Measurements from ENCODE around the gene AKIRIN1. TPM values are rescaled to one million over a fixed set of nuclear protein-coding genes. Genes with fewer than 3 reads are reported as not detected.

AKIRIN1 gene
- total RNA-seq, 4 donors from 2014 or later, result 28.4 to 54.4 (median 34.0) TPM

DNA sequence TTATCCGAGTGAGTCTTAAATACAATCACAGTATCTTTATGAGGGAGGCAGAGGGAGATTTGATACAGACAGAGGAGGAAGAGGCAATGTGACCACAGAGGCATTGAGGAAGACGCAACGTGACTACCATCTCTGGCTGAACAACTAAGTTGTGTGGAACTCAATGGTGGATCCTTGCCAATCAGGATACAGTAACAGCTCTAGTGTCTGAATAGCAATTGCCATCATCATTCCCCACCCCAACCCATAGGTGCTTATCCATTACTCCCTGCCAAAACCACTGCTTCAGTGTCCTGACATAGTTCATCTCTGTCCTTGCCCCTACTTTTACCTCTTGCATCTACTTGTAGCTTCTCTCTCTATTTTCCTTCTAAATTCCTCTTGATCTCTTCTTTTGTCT lies 29.0 kb upstream of the AKIRIN1 start:
- TF ChIP-seq, protein P1, sequence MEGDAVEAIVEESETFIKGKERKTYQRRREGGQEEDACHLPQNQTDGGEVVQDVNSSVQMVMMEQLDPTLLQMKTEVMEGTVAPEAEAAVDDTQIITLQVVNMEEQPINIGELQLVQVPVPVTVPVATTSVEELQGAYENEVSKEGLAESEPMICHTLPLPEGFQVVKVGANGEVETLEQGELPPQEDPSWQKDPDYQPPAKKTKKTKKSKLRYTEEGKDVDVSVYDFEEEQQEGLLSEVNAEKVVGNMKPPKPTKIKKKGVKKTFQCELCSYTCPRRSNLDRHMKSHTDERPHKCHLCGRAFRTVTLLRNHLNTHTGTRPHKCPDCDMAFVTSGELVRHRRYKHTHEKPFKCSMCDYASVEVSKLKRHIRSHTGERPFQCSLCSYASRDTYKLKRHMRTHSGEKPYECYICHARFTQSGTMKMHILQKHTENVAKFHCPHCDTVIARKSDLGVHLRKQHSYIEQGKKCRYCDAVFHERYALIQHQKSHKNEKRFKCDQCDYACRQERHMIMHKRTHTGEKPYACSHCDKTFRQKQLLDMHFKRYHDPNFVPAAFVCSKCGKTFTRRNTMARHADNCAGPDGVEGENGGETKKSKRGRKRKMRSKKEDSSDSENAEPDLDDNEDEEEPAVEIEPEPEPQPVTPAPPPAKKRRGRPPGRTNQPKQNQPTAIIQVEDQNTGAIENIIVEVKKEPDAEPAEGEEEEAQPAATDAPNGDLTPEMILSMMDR (IDR thresholded peaks at IDR 0.05; ENCODE audit: low read depth), result no peak

- TF ChIP-seq, protein P1 (IDR thresholded peaks at IDR 0.05; ENCODE audit: low read depth), result no peak
These were observed 28.5 kb upstream of the AKIRIN1 start for GRCh38 chr1:38962560-38962959.

GRCh38 chr1:38964140-38964548 lies 26.9 kb upstream of the AKIRIN1 start:
- TF ChIP-seq, protein P1 (IDR thresholded peaks at IDR 0.05; ENCODE audit: low read depth), result no peak

DNA sequence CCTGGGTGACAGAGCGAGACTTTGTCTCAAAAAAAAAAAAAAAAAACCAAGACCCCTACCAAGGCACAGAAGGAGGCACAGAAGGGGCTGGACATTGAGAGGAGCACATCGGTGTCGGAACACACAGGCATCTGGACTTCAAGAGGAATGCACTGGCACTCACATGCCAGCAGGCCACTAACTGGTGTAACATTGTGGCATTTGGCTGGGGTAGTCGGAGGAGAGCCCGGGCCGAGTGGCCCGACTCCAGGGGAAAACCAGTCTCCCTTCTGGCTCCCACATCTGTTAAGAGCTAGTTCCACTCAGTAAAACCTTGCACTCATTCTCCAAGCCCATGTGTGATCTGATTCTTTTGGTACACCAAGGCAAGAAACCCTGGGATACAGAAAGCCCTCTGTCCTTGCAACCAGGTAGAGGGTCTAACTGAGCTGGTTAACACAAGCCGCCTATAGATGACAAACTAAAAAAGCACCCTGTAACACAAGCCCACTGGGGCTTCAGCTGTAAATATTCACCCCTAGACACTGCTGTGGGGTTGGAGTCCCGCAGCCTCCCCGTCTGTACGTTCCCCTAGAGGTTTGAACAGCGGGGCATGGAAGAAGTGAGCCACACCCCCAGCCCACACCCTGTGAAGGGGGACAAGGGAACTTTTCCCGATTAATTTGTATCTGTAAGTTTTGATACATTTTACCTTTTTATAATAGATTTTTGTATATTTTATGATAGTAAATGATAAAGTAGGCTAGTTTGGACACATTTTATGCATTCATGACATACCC lies 17.2 kb upstream of the AKIRIN1 start:
- TF ChIP-seq, protein P1 (IDR thresholded peaks at IDR 0.05; ENCODE audit: low read depth), result no peak

DNA sequence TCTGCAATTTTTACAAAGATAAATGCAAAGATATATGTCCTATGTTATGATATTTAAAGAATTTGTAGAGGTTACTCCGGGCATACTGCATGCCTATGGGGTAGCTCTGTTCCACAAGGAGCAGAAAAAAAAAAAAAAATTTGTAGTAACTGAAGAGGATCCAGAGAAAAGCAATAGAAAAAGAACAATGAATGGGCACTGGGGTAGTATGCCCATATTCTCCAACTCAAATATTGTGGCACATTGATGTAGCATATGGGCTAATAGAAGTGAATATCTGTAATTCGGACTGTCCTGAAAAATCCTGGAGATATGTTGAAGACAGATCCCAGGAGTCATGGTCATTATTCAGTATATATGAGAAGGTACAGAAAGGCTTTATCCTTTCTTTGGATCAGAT lies 1.1 kb upstream of the AKIRIN1 start:
- TF ChIP-seq, protein P1 (IDR thresholded peaks at IDR 0.05; ENCODE audit: low read depth), result no peak

DNA sequence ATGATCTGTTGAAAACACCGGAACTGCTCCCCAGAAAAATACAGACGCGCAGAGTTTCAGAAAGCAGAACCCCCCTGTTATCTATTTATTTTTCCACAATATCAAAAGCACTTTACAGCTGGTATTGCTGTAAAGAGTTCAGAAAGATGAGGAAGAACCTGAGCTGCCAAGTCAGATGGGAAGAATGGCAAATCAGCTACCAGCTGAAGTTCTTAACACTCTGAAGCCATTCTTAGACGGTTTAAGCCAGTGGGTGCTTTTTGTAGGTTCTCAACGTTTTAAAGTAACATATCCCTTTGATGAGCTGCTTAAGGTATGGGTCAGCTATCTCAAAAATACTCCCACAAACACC lies 714 bp upstream of the AKIRIN1 start:
- TF ChIP-seq, protein P1 (IDR thresholded peaks at IDR 0.05; ENCODE audit: low read depth), result no peak

DNA sequence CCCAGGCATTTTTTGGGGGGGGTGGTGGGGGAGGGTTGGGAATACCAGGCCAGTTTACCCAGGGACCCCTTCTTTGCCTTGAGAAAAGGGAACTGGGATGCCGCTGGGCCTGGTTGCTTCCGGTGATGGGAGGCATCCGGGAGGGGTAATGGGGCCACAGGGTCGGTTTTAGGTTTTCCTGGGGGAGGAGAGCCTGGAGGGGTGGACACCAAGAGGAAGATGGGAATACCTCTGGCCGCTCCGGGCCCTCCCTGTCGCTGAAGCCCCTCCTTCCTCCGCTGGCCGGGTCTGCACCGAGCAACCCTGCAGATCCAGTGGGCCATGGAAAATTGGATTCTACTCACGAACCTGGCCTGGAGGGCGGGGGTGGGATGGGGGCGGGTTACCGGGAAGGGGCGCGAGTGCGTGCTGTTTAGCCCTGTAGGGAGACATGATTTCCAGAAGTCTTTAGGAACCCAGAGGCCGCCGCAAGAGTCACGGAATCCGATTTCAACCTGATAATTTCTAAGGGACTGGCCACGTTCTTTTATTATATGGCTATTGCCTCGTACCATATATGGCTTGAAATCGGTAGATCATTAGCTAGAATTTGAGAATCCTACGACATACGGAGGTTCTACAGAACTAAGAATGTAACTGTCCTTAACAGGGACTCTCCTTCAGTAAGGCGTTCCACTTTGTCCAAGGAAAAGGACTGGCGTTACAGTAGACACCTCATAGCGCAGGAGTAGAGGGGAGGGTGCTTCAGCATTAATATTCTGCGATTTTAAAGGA lies 749 bp downstream of the AKIRIN1 start:
- TF ChIP-seq, protein P1 (IDR thresholded peaks at IDR 0.05; ENCODE audit: low read depth), result no peak

Data from subcutaneous adipose tissue (tissue), 4 donors.